Measurements from ENCODE around the gene S100A12.
A peak's percentile ranks its signal among the peaks of the same experiment; 100 is the strongest.
"Not testable (repeated sequence)": the region's sequence is repeated elsewhere in the genome, so short reads cannot be mapped to it uniquely, and the experiment has no call there.

Gene S100A12

GRCh38 chr1:153352523-153352922, 22.9 kb downstream of the S100A12 start:
- DNase-seq (ENCODE audit: low read depth), result peak; percentile 29

GRCh38 chr1:153350321-153350957, 25.0 kb downstream of the S100A12 start:
- DNase-seq (ENCODE audit: low read depth), result no peak

GRCh38 chr1:153349363-153350320, 25.8 kb downstream of the S100A12 start:
- DNase-seq (ENCODE audit: low read depth), result no peak

- no peak for DNase-seq (ENCODE audit: low read depth)
Observed at GRCh38 chr1:153348511-153349362, 26.7 kb downstream of the S100A12 start, which contains the start of gene PGLYRP4. Gene PGLYRP4 (minus strand): TSS chr1:153348841. CDS start chr1:153347932, 909 bp downstream.

GRCh38 chr1:153347856-153348255, 27.6 kb downstream of the S100A12 start:
- DNase-seq (ENCODE audit: low read depth), result no peak

GRCh38 chr1:153347049-153347448, 28.4 kb downstream of the S100A12 start:
- DNase-seq (ENCODE audit: low read depth), result not testable (repeated sequence)

GRCh38 chr1:153346077-153346723, 29.2 kb downstream of the S100A12 start:
- DNase-seq (ENCODE audit: low read depth), result no peak

- DNase-seq (ENCODE audit: low read depth), result no peak
Observed at GRCh38 chr1:153345187-153346076, 30.0 kb downstream of the S100A12 start.

- DNase-seq (ENCODE audit: low read depth), result no peak
Observed at GRCh38 chr1:153344718-153345025, 30.7 kb downstream of the S100A12 start.

GRCh38 chr1:153343811-153344717, 31.4 kb downstream of the S100A12 start:
- DNase-seq (ENCODE audit: low read depth), result no peak

- no peak for DNase-seq (ENCODE audit: low read depth)
Observed at GRCh38 chr1:153343040-153343681, 32.3 kb downstream of the S100A12 start.

- DNase-seq (ENCODE audit: low read depth), result no peak
Observed at GRCh38 chr1:153342178-153342577, 33.2 kb downstream of the S100A12 start.

GRCh38 chr1:153341431-153341934, 33.9 kb downstream of the S100A12 start:
- no peak for DNase-seq (ENCODE audit: low read depth)

GRCh38 chr1:153340356-153340755, 35.1 kb downstream of the S100A12 start:
- DNase-seq (ENCODE audit: low read depth), result no peak

GRCh38 chr1:153339802-153340201, 35.6 kb downstream of the S100A12 start:
- no peak for DNase-seq (ENCODE audit: low read depth)

GRCh38 chr1:153337980-153338853, 37.2 kb downstream of the S100A12 start:
- no peak for DNase-seq (ENCODE audit: low read depth)

GRCh38 chr1:153336650-153337049, 38.8 kb downstream of the S100A12 start:
- no peak for DNase-seq (ENCODE audit: low read depth)

GRCh38 chr1:153333902-153334301, 41.5 kb downstream of the S100A12 start:
- no peak for DNase-seq (ENCODE audit: low read depth)

Data from HS-5 (cell line).